ENCODE results near the gene PIN1.

The PIN1 gene

GRCh38 chr19:9857076-9857721 lies 22.1 kb downstream of the PIN1 start:
- DNase-seq: no peak

DNA sequence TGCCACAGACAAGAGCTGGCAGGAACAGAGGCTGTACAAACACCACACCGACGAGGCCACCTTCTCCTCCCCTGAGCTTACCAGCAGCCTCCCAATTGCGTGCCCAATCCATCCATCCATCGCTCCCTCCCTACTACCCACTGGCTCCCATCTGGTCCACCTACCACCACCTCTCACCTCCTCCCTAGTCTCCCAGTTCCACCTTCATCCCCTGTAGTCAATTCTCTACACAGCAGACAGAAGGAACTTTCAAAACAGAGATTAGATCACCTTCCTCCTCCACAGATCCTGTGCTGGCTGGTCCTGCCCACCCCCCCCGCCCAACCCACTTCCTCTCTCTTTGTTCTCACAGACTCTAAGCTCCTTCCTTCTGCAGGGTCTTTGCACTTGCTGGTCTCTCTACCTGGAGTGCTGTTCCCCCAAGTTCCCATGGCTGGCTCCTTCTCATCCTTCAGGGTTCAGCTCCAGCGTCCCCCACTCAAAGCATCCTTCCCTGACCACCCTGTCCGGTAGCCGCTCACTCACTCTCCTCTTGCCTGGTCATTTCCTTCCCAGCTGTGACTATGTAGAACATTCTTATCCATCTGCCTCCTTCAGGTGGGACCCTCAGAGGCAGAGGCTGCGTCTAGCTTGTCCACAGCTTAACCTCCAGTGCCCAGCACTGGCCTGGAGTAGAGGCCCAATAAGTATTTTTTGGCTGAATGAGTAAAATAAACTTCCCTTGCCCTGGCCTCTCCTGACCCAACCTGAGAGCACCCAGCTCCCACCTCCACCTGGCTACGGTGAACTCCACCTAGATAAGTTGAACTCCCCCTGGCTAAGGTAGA lies 23.0 kb downstream of the PIN1 start:
- no peak for DNase-seq

DNA sequence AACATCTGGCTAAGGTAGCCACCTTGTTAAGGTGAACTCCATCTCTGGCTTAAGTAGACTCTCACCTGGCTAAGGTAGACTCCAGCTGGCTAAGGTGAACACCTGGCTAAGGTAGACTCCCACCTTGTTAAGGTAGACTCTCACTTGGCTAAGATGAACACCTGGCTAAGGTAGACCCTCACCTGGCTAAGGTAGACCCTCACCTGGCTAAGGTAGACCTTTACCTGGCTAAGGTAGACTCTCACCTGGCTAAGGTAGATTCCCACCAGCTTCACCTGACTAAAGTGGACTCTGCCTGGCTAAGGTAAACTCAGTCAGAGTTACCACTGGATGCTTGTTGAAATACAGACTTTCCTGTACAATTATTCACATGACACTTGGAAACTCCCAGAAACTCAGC lies 23.6 kb downstream of the PIN1 start:
- no peak for DNase-seq

DNA sequence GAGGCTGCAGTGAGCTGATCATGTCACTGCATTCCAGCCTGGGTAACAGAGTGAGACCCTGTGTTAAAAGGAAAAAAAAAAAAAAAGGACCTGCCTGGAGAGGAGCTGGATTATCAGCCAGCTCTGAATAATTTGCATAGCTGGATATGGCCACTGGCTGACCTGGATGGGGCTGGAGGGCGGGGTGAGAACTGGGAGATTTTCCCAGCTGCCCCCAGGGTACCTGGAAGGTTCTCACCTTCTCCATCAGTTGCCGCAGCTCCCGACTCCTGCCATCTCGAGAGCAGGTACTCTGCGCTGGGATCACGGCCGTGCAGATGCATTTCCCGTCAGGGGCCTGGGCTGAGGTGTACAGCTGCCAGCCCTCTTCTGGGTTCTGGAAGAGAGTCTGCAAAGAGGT lies 25.3 kb downstream of the PIN1 start:
- DNase-seq: no peak

GRCh38 chr19:9861503-9861902 lies 26.4 kb downstream of the PIN1 start:
- no peak for DNase-seq

GRCh38 chr19:9862938-9863337 lies 27.8 kb downstream of the PIN1 start:
- no peak for DNase-seq

DNA sequence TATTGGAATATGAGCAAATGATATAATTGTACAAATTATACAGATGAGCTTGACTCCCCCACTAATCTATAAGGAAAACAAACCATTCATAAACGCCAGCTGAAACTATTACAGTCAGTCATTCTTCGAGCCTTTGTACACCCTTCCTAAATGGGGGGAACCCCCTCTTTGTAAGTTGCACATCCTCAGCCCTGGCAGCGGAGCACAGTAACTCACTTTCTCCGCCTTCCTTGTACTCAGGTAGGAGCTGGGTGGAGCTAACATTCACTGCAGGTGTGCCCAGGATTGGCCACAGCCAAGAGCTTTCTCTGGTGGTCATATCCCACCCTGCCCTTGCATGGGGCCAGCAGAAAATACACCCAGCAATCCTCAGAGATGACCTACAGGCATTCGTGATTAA lies 28.6 kb downstream of the PIN1 start:
- DNase-seq: no peak

- DNase-seq: no peak
Observed at GRCh38 chr19:9865732-9866501, 30.8 kb downstream of the PIN1 start.

- DNase-seq: peak in 1 of 2 experiments; percentile 43
Observed at GRCh38 chr19:9868983-9869617, 34.0 kb downstream of the PIN1 start.

GRCh38 chr19:9871626-9872338 lies 36.7 kb downstream of the PIN1 start:
- DNase-seq: no peak

- DNase-seq: no peak
Observed at GRCh38 chr19:9872618-9873242, 37.6 kb downstream of the PIN1 start.

GRCh38 chr19:9875031-9875627 lies 40.0 kb downstream of the PIN1 start:
- no peak for DNase-seq

- DNase-seq: no peak
Observed at GRCh38 chr19:9875796-9876195, 40.7 kb downstream of the PIN1 start.

- DNase-seq: no peak
Observed at GRCh38 chr19:9877780-9878510, 42.8 kb downstream of the PIN1 start.

DNA sequence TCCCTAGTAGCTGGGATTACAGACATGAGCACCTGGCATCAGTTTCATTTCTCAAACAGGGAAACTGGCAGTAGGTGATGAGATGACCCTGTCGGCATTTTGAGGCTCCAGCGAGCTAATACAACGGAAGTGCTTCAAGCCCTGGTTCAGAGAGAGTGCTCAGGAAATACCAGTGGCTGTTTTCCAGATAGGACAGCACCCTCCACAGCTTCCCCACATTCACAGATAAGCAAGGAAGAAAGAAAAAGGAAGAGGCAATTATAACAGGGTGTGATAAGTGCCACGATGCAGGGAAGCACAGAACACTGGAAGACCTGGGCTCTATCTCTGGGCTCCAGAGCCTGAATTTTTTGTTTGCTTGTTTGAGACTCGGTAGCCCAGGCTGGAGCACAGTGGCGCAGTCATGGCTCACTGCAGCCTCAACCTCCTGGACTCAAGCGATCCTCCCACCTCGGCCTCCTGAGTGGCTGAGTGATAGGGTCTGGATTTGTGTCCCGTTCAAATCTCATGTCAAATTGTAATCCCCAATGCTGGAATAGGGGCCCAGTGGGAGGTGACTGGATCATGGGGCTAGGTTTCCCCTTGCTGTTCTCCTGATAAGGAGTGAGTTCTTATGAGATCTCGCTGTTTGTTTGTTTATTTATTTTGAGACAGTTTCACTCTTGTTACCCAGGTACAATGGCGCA lies 43.5 kb downstream of the PIN1 start:
- DNase-seq: no peak

GRCh38 chr19:9881720-9882119 lies 46.6 kb downstream of the PIN1 start:
- DNase-seq: no peak

- DNase-seq: no peak
Observed at GRCh38 chr19:9883231-9883758, 48.2 kb downstream of the PIN1 start.

DNA sequence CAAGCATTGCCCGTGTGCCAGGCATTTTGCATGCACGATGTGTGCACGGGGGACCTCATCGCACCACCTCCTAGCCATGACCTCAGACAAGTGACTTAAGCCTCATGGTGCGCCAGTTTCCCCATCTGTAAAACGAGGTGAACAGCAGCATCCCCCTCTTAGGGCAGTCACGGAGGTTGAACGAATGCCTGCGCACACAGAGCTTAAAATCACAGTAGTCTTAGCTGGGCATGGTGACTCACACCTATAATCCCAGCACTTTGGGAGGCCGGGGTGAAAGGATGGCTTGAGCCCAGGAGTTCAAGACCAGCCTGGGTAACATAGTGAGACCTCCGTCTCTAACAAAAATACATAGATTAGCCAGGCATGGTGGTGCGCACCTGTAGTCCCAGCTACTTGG lies 48.6 kb downstream of the PIN1 start:
- no peak for DNase-seq

DNA sequence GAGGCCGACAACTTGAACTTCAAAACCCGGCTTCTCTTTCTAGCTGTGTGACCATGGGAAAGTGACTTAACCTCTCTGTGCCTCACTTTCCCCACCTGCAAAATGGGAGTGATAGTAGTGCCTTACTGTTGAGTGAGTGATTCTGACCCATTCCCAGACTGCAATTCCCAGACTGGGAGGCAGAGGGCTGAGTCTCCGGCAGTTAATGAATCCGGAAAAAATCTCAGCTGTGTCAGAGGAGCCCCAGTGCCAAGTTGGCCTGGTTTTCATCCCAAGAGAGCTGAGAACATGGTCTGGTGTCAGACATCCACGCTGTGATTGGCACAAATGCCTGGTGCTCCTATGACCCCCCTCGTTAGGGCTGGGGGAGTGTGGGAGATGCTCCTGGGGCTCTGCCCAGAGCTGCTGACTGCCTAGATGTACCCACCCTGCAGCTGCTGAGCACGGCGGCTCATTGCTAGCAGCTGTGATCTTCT lies 50.0 kb downstream of the PIN1 start:
- DNase-seq: no peak
